ENCODE data around the gene LRRC3.

Gene LRRC3

DNA sequence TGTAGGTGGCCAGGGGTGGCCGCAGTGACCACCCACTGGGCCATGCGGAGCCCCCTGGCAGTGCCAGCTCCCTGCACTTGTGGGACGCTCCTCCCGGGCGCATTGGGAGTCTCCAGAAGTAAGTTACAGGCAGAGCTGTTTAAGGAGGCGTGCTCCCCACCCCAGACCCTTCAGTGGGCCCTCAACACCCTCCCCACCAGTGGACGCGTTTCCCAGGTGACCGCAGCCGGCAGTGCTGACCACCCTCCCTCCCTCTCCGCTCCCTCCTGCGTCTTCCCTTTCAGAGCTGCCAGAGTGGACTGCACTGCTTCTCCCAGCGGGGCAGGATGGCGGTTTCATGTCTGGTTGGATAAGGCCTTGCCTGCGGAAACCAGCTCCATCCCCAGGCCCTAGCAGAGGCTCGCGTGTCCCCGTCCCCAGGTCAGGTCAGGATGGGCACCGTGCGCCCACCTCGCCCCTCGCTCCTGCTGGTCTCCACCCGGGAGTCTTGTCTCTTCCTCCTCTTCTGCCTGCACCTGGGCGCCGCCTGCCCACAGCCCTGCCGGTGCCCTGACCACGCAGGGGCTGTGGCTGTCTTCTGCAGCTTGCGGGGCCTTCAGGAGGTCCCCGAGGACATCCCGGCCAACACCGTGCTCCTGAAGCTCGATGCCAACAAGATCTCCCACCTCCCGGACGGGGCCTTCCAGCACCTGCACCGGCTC is 1.1 kb downstream of the LRRC3 start:
- in situ Hi-C loops (cut with HindIII; ENCODE audit: low sequenced_read_pairs), result no loop called here

DNA sequence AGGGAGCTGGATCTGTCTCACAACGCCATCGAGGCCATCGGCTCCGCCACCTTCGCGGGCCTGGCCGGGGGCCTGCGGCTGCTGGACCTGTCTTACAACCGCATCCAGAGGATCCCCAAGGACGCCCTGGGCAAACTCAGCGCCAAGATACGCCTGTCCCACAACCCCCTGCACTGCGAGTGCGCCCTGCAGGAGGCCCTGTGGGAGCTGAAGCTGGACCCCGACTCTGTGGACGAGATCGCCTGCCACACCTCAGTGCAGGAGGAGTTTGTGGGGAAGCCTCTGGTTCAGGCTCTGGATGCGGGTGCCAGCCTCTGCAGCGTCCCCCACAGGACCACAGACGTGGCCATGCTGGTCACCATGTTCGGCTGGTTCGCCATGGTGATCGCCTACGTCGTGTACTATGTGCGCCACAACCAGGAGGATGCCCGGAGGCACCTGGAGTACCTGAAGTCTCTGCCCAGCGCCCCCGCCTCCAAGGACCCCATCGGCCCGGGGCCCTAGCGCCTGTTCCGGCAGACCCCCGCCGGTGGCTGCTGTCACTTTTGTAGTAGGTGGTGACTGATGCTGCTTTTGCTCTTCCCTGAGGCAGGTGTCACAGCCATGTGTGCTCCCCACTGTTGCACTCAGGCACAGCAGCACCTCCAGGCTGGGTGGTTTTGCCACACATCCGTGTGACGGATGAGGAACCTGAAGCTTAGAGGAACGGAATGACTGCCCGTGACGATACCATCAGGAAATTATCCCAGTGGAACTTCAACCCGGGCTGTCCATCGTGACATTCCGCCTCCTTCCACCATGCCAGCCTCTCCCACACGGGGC is 1.8 kb downstream of the LRRC3 start:
- in situ Hi-C loops (cut with HindIII; ENCODE audit: low sequenced_read_pairs), result no loop called here

DNA sequence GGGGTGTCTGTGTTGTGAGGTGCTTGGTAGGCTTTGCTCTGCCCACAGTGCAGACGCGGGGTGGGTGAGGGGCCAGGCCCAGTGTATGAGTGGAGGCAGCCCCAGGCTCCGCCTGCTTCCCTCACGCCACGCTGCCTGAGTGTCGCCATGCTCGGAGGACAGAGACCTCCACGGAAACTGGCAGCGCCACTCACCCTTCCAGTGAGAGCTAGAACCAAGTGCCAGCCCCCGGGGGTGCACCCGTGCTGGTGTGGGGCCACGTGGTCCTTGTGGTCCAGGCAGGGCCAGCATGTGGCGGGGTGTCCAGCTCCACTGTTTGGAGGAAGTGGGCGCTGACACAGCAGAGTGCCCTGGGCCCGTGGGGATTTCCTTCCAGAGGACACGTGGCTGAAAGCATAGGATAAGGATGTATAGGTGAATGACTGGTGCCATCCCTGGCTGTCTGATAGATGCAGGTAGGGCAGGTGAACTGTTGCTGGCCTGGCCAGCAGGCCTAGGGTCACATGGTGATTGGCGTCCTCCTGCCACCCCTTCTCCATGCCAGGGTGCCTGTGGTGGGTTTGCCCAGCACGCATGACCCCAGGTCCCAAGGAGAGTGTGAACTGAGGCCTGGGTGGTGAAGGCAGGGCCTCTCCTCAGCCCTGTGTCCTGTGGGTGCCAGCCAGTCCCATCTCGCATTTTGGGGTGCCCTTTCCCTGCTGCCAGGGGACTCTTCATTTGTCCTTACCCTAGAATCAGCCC is 3.8 kb downstream of the LRRC3 start:
- in situ Hi-C loops (cut with HindIII; ENCODE audit: low sequenced_read_pairs), result no loop called here

DNA sequence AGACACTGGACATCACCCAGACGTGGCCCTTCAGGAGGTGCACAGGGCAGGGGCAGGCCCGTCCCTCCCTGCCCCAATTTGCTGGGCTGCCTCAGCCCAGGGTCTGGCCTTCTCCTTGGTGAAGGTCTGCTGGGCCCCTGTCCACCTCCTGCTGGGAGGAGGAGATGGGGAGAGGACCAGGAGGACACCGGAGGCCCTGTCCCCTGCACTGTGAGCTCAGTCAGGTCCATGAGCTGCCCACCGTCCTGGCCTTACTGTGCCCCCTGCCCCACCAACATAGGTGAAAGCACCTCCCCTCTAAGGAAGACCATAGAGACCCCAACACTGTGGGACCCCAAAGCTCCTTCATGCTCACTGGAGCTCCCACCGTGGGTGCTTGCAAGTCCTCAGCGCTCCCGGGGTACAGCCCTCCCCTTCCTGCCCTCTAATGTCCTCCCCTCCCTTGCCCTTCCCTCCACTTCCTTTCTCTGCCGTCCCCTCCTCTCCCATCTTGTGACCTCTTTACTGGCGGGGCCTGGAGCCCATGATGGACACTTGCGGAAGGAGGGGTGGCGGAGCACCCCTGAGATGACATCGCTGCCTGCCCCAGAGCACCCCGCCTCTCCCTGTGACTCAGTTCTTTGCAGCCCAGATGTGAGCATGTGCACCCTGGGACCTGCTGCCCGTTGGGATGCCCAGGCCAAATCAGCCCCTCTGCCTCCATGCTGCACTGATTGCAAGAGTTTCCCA is 4.6 kb downstream of the LRRC3 start:
- in situ Hi-C loops (cut with HindIII; ENCODE audit: low sequenced_read_pairs), result no loop called here

DNA sequence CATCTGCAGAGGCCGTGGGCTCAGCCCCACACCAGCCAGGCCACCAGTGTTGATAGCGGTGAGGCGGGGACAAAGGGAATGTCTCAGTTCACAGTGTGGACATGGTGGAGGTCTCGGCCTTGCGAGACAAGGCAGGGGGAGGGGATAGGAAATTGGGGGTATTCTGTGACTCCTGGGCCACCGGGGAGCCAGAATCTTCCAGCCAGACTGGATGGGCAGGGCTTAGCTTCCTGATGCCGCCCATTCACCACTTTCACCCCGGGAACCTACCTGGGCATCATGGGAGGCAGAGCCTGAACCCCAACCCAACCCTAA is 5.1 kb downstream of the LRRC3 start:
- in situ Hi-C loops (cut with HindIII; ENCODE audit: low sequenced_read_pairs), result no loop called here

DNA sequence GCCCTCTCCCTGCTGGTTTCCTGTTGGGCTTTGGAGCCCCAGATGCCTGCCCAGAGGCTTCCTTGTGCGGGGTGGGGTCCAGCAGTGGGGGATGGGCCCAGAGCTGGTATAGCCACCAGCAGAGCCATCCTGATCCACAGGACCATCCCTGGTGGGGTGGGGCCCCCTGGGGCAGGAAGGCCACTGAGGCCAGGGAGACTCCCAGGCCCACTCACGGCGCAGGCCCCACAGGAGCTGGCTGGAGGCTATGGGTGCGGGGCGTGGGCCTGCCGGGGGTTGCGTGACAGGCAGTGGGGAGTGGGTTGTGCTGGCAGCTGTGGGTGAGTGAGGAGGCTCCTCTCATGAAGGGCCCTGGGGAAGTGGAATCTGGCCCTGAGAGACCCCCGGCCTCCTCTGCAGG is 5.7 kb downstream of the LRRC3 start:
- in situ Hi-C loops (cut with HindIII; ENCODE audit: low sequenced_read_pairs), result no loop called here

DNA sequence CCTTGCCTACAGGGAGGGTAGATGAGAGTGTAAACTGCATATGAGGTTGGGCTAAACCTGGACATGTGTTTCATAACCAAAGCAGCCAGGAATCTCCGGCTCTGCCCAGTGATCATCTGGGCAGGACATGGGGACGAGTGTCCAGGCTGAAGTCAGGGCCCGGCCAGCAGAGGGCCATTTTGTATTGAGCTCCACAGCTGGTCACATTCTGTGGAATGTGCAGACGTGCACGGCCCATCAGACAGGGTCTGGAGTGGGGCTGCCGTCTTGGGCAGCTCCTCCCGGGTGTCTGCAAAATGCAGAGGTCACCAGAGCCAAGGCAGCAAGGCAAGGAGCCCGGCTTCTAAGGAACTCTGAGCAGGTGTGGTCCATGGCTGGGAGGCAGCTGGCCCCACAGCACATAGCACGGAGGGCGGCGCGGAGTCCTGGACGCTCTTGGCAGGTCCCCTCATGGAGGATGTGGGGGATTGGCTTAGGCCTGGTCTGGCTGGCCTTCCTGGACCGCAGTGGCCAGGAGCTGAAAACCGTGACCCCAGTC is 6.2 kb downstream of the LRRC3 start:
- in situ Hi-C loops (cut with HindIII; ENCODE audit: low sequenced_read_pairs), result no loop called here

DNA sequence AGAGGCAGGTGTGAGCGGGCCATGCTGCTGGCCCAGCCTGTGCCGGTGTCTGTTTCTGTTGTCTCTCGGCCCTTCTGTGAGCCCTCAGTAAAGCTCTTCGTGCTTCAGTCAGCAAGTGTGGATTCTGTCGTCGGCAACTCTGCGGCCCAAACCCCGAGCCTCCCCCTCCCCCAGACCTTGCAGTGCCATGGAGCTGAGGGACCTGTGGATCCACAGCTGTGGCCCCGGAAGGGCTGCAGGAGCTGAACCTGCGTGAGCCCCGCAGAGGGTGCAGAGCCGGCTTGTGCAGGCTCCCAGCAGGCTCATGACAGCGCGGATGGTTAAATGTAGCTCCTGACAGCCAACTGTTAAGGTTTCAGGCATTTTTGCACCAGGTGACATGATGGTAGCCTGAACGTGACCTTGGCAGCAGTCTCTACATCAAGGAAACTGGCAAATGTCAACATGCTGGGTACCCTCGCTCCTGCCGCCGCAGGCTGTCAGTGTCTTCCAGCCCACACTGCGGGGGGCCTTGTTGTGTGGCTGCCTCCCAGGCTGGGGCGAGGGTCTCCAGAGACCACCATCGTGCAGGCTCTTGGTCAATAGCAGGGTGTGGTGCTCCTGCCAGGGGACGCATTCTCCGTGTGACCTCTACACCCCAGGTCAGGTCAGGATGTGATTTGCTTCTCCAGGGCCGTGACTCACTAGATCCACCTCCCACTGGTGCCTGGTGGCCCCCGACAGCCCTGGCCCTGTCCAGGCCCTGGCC is 7.0 kb downstream of the LRRC3 start:
- in situ Hi-C loops (cut with HindIII; ENCODE audit: low sequenced_read_pairs), result no loop called here

DNA sequence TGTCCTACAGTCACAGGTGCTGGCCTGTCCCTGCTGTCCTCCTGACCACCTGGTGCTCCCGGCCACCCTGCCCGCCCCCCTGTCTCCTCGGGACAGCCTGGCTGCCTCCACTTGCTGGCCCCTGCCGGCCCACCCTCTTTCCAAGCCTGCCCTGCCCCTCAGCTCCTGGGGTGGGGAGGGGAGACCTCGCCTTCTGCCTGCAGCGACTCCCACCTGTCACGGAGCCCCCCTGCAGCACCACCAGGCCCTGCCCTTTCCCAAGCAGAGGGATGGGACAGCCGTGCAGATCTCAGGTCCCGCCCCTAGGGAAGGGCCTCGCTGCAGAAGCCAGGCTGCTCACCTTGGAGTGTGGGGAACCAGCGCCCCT is 7.5 kb downstream of the LRRC3 start:
- in situ Hi-C loops (cut with HindIII; ENCODE audit: low sequenced_read_pairs), result no loop called here

DNA sequence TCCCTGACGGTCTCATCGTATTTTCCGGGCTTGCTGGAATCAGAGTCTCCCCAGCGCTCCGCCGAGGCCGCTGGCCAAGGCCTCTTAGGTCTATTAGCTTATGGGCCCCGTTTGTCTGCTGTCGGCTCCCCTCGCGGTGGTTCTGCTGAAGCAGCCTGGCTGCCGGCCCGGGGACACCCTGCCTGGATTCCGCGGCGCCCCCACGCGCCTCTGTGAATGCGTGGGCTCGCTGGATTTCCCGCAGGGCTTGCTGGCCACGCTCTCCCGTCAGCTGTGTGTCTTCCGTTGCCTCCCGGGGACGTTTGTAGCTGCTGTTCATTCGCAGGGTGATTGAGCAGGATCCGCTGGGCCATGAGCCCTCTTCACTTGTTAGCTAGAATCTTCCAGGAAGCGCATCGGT is 8.4 kb downstream of the LRRC3 start:
- in situ Hi-C loops (cut with HindIII; ENCODE audit: low sequenced_read_pairs), result no loop called here

DNA sequence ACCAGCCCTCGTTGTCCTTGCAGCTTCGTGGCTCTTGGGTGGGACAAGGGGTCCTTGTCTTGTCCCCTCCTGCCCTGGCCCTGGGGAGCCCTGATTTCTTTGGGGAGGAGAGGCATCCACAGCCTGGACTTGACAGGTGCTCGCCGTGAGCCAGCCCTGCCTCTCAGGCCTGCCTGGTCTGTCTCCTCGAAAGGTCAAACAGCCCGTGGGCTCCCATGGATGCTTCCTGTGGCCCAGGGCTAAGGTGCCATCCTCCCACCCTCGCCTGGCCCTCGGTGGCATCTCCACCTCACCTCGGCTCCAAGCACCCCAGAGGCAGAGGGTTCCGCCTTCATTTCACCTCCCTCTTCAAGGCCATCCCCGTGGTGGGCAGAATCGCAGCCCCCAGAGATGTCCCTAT is 9.0 kb downstream of the LRRC3 start:
- in situ Hi-C loops (cut with HindIII; ENCODE audit: low sequenced_read_pairs), result no loop called here

DNA sequence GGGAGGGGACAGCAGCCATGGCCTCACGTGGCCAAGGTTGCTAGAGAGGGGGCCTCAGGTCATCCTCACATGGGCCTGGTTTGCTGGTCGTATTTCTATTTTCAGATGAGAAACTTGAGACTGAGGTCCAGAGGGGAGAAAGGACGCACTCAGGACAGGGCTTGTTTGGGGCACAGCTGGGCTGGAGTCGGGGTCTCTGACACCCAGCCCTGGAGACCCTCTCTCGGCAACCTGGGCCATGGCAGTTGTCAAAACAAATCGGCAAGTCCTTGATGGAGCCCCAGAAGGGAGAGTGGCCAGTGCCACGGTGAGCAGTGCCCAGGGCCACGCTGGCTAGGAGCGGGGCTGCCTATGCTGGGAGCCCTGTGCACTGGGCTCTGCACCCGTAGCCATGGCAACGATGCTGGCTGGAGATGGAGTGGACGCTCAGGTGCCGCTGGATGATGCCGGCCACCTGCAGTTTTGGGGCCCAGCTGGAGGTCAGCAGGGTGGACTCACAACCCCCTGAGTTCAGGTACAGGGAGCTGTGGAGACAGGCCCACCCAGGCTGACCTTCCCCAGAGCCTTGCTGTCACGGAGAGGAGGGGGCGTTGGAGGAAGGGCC is 11.1 kb downstream of the LRRC3 start:
- in situ Hi-C loops (cut with HindIII; ENCODE audit: low sequenced_read_pairs), result no loop called here

DNA sequence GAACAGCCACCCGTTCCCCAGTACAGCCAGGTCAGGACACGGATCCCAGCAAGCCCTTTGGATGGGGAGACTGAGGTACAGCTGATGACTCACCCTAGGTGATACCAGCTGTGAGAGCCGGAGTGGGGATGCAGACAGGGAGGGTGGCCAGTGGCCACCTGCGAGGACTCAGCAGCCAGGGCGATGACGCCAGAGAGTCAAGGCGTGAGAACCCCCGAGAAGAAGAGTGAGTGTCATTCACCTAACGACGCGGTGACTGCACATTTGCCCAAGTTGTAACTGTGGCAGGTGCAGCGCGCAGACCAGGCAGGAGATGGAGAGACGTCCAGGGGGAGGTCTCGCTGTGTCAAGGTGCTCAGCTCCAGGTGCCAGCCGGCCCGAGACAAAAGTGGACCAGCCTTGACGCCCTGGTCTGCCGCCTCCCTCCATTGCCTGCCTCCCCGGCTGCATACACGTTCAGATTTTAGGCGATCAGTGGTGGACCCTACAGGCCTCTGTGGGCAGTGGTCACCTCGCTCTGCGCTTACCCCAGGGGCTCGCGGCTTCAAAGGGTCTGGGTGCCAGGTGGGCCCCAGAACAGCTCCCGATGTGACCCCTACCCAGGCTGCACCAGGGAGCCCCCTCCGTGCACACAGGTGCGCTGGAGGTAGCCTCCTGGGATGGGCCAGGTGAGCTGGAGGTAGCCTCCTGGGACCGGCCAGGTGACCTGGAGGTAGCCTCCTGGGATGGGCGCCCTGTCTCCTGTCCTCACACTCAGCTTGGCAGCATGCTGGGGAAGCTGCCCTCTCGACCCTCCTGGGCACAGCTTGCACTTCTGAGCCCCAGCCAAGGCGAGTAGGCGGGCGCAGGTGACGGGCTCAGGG is 11.9 kb downstream of the LRRC3 start:
- in situ Hi-C loops (cut with HindIII; ENCODE audit: low sequenced_read_pairs), result no loop called here

DNA sequence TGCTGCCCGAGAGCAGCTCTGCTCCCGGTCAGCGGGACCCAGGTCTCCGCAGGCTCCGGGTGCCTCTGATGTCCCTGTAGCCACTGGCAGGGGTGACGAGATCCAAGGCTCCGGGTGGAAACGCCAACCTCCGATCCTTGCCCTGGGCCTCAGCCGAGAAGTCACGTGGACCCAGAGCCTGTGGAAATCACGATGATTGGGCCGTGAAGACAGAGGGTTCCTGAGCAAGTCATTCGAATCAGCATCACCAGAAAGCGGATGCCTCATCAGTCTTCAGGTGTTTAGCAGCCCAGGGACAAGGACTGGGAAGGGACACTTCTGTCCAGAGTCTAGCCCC is 12.5 kb downstream of the LRRC3 start:
- in situ Hi-C loops (cut with HindIII; ENCODE audit: low sequenced_read_pairs), result no loop called here

DNA sequence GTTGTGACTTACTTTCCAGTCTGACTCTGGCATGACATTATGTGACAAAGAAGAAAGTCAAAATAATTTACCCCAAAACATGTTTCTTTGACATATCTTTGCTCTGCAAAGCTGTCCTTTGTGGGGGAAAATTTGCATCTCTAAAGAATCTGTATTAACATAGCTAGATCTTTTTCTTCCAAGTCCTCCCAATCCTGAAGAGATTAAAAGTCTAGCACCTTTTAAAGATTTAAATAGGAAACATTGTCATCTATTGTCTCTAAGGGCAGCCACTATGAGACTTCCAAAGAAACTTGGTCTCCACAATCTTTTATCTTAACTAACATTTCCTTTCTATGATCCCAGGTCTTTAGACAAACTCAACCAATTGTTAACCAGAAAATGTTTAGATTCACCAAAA is 16.0 kb downstream of the LRRC3 start:
- in situ Hi-C loops (cut with HindIII; ENCODE audit: low sequenced_read_pairs), result no loop called here

DNA sequence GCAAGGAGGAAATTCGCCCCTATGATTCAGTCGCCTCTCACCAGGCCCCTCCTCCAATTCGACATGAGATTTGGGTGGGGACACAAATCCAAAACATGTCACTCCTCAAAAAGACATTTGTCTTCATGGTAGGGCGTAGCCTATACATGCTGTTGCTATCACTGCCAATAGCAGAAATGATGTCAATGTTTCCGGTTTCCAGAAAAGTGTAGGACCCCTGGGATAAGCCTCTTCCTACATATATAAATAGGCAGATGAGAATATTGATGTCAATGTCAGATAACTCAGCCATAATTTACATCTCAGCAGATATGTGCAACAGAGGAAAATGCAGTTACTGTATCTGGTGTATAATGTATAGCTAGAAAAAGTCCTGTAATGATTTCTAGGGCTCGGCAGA is 16.7 kb downstream of the LRRC3 start:
- in situ Hi-C loops (cut with HindIII; ENCODE audit: low sequenced_read_pairs), result no loop called here

DNA sequence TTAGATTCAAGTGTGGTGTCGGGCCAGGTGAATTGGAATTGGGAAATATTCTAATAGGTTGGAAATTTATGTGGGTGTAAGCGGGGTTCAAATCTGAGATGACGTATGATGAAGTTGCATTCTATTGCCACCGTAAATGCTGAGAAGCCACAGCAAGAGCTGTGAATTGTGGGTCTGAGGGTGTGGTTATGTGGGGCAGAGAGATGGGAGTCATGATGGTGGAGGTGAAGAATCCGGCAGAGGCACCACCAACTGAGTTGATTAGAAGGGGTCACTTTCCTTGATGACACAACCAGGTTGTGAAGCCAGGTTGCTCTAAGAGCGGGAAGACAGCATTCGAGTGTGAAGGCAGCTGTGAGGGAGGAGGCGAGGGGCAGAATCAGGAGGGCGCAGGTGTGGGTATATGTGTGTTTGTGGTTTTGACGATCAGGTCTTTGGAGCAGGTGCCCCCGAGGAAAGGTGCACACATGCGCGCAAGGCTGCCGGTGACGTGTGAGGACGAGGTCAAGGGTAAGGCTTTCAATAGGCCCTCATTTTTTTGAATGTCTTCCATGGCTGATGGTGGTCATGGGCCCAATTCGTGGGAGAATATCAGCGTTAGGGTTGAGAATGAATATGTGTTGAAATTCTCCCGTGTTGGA is 18.7 kb downstream of the LRRC3 start:
- in situ Hi-C loops (cut with HindIII; ENCODE audit: low sequenced_read_pairs), result no loop called here

DNA sequence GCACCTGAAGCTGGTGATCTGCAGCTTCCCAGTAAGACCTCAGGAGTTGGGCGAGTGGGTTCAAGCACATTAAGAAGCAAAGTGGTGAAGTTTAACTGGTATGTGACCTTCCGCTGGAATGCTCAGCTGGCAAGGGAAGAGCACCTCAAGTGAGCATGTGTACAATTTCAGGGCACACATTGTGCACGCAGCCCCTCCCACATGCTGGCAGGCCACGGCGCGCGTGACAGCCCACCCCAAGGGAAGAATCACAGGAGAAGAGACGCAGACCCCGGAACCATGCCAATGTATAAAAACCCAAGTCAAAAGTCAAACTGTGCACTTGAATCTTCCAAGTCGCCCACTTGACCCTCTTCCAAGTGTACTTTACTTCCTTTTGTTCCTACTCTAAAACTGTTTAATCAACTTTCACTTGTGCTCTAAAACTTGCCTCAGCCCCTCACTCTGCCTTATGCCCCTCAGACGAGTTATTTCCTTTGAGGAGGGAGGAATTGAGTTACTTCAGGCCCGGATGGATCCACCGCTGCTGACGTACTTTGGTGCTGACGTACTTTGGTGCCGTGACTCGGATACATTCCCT is 20.0 kb downstream of the LRRC3 start:
- in situ Hi-C loops (cut with HindIII; ENCODE audit: low sequenced_read_pairs), result no loop called here
